COLO668 (cell line): Measurements from ENCODE around the gene IDH3G.
A peak's percentile ranks its signal among the peaks of the same experiment; 100 is the strongest.

Experiments used
- DNase-seq: peaks from one replicate; lab custom pipeline; 2025; ENCODE audit not compliant: unreplicated experiment; lab: John Stamatoyannopoulos, UW

IDH3G gene

DNA sequence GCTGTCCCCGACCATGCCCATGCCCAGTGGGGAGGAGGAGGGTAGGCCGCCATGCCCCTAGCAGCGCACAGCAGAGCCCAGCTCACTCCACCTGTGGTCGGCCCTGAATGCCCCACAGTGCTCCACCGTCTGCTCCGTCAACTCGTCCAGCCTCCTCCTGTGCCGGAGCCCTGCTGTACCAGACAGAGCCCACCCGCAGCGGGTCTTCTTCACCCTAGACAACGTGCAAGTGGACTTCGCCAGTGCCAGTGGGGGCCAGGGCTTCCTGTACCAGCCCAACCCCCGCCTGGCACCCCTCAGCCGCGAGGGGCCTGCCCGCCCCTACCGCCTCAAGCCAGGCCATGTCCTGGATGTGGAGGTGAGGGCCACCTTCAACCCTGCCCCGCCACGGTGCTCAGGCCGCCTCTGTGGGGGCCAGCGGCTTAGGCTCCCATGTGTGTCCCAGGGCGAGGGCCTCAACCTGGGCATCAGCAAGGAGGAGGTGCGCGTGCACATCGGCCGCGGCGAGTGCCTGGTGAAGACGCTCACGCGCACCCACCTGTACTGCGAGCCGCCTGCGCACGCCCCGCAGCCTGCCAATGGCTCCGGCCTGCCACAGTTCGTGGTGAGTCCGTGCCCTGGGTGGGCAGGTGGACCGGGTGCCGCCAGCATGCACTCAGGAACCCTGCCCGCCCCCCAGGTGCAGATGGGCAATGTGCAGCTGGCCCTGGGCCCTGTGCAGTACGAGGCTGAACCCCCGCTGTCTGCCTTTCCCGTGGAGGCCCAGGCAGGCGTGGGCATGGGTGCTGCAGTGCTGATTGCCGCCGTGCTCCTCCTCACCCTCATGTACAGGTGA is 20.2 kb downstream of the IDH3G start:
- DNase-seq, result no peak

DNA sequence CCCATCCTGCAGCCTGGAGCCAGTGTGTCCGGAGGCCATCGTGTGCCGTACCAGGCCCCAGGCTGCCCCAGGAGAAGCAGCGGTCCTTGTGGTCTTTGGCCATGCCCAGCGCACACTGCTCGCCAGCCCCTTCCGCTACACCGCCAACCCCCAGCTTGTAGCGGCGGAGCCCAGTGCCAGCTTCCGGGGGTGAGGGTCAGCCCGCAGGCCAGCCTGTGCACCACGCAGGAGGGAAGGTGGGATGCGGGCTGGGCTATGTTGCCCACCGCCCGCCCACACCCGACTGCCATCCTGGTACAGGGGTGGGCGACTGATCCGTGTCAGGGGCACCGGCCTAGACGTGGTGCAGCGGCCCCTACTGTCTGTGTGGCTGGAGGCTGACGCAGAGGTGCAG is 21.0 kb downstream of the IDH3G start:
- no peak for DNase-seq

DNA sequence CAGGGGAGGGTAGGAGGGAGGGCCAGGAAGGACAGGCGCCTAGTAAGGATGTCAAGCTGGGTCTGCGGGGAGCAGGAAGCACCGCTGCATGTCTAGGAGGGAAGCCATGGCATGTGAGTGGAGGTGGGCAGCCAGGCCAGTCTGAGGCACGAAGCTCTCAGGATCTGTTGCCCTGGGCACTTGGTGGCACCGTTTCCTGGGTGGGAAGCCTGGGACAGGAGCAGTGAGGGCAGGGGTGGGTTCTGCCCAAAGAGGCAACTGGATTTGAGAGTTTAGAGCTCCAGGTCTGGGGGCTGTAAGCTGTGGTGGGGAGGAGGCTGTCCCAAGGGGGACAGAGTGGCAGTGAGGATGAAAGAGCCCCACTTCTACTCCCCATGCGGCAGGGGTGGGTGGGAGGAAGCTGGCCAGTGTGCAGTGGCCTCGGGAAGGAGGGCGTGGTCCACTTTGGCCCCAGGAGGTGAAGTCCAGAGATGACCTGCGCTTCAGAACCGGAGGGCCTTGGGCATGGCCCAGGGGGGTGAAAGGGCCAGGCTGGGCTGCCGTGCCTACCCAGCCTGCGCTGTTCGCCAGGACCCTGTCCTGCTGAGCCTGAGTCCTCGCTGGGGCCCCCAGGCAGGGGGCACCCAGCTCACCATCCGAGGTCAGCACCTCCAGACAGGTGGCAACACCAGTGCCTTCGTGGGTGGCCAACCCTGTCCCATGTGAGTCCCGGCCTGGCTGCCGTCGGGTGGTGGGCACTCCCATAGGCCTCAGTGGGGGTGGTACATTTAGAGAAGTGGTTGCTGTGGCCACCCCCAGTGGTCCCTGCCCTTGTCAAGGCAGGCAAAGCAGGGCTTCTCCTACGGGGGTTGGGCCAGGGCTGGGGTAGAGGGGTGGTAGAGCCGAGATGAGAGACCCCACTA is 21.6 kb downstream of the IDH3G start:
- no peak for DNase-seq

DNA sequence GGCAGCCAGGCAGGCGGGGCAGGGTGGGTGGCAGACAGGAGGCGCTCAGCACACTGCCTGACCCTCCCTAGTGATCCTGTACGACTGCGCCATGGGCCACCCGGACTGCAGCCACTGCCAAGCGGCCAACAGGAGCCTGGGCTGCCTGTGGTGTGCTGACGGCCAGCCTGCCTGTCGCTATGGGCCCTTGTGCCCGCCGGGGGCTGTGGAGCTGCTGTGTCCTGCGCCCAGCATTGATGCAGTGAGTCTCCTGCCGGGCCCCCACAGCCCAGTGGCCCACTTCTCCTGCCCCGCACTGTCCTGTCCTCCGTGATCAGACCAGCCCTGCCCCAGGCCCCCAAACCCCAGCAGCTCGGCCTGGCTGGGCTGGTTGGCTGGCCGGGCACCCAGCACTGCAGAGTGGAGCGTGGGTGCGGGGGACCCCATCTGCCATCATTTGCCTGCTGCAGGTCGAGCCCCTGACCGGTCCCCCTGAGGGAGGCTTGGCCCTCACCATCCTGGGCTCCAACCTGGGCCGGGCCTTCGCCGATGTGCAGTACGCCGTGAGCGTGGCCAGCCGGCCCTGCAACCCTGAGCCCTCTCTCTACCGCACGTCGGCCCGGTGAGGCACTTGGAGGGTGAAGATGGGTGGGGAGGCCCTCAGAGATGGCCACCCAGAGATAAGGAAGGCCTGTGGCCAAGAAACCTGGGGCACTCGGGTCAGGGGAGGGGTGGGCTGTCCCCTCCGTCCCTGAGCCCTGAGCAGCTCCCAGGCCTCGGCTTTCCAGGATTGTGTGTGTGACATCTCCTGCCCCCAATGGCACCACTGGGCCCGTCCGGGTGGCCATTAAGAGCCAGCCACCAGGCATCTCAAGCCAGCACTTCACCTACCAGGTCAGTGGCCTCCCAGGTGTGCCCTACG is 22.5 kb downstream of the IDH3G start:
- DNase-seq, result no peak

DNA sequence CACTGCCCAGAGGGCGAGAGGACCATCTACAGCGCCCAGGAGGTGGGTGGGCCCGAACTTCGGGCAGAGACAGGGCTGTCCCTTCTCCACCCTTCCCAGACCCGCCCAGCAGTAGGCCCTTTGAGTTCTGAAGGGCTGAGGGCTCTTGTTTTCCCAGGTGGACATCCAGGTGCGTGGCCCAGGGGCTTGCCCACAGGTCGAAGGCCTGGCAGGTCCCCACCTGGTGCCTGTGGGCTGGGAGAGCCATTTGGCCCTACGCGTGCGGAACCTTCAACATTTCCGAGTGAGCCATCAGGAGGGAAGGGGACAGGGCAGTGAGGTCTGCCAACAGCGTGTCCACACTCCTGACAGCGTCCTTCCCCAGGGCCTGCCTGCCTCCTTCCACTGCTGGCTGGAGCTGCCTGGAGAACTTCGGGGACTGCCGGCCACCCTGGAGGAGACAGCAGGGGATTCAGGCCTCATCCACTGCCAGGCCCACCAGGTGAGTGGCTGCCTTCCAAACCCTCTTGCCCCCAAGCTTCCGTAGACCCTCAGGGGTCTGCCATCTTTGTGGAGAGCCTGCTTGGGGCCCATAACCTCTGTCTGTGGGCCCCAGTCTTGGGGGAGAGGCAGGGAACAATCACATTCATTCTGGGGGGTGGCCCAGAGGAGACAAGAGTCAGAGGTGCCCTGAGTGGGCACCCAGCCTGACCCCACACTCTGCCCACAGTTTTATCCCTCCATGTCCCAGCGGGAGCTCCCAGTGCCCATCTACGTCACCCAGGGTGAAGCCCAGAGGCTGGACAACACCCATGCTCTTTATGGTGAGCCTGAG is 23.4 kb downstream of the IDH3G start:
- DNase-seq, result no peak

DNA sequence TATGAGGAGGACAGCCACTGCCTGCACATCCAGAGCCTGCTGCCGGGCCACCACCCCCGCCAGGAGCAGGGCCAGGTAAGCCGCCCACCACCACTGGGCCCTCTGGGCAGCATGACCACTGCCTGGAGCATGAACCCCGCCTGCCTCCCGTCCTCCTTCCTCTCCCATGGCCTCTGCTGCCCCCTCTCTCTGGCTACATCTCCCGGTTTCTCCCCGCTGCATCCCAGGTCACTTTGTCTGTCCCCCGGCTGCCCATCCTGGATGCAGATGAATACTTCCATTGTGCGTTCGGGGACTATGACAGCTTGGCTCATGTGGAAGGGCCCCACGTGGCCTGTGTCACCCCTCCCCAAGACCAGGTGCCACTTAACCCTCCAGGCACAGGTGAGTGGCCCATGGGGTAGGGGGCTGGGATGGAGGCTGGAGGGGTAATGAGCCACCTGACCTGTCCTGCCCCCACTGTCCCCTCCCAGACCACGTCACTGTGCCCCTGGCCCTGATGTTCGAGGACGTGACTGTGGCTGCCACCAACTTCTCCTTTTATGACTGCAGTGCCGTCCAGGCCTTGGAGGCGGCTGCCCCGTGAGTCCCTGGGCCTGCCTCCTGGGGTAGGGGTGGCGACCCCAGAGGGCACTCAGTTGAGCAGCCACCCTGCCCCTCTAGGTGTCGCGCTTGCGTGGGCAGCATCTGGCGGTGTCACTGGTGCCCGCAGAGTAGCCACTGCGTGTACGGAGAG is 24.1 kb downstream of the IDH3G start:
- no peak for DNase-seq

DNA sequence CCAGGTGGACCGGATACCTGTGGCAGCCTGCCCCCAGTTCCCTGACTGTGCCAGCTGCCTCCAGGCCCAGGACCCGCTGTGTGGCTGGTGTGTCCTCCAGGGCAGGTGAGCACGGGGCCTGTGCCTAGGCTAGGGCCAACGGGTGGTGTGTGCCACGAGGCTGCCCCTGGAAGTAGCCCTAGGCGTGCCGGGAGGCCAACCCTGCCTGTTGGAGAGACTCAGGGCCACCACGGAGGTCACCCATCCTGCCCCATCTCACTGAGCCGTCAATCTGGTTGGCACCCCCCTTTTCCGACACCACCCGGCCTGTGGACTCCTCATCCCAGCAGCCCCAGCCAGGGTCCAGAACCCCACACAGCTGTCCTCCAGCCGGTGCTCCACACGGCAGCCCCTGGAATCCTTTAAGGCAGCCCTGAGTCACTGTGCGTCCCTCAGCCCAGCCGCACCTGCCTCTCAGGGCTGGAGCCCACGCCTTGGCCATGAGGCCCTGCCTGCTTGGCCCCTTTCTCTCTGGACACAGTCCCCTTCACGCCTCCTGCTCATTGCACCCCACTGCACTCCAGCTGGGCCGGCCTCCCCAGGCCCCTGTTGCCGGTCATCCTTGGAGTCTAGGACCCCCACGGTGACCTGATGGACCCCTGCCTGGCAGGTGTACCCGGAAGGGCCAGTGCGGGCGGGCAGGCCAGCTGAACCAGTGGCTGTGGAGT is 24.9 kb downstream of the IDH3G start:
- DNase-seq, result no peak

DNA sequence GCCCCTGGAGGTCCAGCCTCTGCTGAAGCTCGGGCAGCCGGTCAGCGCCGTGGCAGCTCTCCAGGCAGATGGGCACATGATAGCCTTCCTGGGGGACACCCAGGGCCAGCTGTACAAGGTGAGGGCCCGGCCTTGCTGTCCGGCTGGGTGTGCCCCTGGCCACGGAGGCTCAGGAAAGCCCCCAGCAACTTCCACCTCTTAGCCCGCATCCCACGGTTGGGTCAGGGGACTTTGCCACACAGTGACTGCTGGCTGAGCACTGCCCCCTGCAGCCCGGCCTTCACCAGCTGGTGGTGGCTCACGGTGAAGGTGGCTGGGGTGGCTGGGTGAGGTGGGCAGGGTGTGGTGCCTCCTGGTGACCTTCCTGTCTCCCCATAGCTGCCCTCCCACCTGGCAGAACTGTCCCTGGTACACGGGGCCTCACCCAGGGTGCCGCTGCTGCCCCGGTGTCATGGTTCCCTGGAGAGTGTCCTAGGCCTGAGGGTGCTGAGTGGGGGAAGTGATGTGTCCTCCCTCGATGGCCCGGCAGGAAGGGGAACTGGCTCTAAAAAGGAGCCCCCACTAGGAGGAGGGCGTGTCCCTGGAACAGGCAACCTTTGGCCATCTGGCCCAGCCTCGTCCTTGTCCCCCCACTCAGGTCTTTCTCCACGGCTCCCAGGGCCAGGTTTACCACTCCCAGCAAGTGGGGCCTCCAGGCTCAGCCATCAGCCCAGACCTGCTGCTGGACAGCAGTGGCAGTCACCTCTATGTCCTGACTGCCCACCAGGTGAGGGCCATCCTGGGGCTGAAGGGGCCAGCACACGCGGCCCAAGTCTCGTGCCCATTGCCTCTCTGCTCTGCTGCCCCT is 25.6 kb downstream of the IDH3G start:
- no peak for DNase-seq

DNA sequence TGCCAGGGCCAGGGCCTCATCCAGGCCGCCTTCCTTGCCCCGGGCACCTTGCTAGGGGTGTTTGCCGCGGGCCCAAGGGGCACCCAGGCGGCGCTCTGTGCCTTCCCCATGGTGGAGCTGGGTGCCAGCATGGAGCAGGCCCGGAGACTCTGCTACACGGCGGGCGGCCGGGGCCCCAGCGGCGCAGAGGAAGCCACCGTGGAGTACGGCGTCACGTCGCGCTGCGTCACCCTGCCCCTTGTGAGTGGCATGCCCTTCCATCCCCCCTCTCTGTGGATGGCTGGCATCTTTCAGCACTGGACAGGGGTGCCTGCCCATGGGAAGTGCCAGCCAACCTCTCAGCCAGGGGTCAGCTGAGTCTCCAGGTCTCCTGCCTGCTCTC is 26.5 kb downstream of the IDH3G start:
- no peak for DNase-seq

DNA sequence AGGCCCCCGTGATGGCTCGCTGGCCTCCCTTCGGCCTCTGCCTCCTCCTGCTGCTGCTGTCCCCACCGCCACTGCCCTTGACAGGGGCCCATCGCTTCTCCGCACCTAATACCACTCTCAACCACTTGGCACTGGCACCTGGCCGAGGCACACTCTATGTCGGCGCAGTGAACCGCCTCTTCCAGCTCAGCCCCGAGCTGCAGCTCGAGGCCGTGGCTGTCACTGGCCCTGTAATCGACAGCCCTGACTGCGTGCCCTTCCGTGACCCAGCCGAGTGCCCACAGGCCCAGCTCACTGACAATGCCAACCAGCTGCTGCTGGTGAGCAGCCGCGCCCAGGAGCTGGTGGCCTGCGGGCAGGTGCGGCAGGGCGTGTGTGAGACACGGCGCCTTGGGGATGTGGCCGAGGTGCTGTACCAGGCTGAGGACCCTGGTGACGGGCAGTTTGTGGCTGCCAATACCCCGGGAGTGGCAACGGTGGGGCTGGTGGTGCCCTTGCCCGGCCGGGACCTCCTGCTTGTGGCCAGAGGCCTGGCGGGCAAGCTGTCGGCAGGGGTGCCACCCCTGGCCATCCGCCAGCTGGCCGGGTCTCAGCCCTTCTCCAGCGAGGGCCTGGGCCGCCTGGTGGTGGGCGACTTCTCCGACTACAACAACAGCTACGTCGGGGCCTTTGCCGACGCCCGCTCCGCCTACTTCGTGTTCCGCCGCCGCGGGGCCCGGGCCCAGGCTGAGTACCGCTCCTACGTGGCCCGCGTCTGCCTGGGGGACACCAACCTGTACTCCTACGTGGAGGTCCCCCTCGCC is 27.1 kb downstream of the IDH3G start:
- DNase-seq, result peak; percentile 64

DNA sequence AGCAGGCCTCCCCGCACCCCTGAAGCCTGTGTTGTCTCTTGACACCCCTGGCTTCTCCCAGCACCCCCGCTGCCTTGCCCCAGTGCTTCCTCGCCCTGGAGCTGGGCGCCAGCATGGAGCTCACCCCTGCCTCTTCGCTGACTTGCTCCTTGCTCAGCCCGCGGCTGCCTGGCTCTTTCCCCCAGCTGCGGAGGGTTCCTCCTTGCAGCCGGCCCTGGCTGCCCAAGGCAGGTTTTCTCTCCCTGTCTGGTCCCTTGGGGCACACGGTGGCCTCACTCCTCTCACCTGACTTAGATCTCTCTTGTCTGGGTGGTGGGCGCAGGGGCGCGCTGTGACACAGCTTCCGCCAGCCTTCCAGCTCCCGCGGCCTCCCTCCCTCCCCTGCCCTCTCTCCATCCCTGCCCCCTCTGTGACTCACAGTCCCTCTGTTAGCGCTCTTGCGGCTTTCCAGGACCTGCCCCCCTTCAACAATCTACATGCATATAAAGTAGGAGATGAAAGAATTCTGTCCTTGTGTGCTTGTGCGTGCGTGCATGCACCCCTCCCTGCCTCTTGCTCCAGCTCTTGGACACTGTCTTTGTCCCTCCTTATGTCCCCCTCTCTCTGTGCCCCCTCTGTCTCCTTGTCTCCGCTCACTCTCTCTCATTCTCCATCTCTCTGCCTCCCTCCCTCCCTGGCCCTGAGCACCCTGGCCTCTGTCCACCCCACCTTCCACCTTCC is 27.9 kb downstream of the IDH3G start:
- DNase-seq, result peak; percentile 64

DNA sequence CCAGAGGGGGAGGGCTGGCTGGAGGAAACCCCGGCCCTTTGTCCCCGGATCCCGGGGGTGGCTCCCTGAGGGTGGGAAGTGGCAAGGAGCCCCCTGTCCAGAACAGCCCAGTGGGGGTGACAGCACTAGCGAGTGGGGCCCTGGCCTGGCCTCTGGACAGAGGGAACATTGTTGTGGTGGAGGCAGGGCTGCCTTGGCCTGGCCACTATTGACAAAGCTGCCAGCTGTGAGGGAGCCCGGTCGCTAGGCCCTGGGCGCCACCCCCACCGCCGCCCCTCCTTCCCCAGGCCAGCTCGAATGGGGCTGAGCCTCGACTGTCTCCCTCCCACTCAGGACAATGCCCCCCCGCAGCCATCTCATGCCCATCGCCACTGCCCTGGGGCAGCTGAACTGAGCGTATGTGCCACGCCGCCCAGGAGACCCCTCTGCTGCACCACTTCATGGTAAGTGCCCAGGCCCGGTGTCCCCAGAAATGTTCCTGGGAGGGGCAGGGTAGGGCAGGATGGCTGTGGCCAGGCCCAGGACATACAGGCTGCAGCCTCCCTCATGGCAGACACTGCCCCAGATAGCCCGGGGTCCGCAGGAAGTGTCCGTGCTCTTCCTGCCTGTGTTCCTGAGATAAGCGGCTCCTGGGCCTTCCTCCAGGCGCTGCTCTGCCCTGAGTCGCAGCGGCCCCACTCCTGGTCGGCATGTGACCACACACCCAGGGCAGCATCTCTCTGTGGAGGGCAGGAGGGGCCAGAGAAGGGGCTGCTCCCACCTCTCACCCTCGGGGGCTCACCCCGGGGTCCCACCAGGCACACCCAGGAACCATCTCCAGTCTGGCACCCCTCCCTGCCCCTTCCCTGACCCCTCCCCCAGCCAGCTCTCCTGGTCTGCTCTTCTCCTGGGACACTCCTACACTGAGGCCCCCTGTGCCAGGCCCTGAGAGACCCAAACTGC is 28.8 kb downstream of the IDH3G start:
- DNase-seq, result peak; percentile 53

DNA sequence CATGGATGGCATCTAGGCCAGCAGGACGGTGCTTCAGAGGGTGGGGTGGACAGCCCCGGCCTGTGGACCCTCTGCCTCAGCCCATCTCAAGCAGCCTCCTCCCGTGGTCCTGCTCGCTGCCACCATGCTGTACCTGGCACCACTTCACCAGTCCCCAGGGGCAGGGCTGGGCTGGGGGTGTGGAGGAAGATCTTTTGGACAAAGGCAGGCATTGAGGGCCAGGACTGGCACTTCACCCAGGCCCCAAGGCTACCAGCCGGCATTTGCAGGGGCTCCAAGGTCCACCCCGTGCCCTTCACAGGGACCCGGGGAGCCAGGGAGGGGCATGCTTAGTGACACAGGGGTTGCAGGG is 29.4 kb downstream of the IDH3G start:
- DNase-seq, result no peak

DNA sequence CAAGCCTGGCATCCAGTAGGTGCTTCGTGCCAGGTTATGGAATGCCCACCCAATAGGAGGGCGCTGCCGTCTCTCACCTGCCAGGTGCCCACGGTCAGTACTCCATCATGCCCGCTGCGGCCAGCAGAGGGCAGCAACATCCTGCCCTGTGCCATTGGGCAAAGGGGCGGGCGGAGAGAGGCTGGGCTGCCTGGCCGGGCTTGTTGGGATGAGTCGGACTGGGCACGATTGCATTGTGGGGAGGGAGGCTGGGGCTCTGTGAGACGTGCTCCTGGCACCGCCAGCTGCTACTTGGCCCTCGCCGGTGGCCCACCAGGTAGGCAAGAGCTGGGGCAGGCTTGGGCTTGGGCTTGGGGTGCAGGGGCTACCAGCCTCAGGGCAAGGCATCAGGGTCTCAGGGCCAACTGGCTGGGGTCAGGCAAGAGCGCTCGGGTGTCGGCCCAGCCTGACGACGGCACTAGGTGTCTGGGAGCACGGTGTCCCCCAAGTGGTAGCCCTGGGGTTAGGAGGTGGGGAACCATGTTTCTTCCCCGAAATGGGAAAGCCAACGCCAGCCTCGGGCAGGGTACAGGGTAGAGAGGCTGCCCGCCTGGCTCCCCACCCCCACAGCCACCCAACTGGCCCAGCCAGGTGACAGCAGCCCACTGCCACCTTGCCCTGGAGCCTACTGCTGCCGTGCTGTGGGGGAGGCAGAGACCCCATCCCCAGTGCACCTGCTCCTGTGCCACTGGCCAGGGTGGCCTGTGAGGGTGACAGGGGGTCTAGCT is 30.0 kb downstream of the IDH3G start, which contains the start of gene PLXNB3:
Gene PLXNB3, plus strand, starts transcription at position 261 of the 767 bp plus-strand sequence. CDS start 1,287 bp downstream, outside the sequence.
- peak; percentile 91 for DNase-seq
